HG02642 (cell line): ENCODE results near the gene RBKS.
"Not testable (repeated sequence)": the region's sequence is repeated elsewhere in the genome, so short reads cannot be mapped to it uniquely, and the experiment has no call there.

ENCODE experiments used
- ATAC-seq: cut with Tn5 transposase; IDR thresholded peaks from one replicate; pipeline ENCODE4 v1.9.1; 2021; ENCODE audit warnings: mild to moderate bottlenecking; ENCODE audit not compliant: unreplicated experiment, poor library complexity

The RBKS gene

DNA sequence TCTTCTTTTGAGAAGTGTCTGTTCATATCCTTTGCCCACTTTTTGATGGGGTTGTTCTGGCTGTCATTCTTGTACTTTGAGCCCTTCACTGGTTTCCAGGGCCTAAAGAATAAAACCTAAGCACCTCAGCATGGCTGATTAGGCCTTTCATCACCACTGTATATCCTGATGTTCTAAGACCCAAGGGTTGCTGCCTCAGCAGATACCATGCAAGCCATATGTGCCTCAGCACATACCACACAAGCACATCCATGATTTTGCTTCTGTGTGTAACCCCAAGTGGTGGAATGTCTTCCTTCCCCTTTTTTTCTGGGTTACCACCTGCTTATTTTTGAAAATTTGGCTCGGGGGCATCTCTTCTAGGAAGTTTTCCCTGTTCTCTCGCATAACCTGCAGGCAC lies 11.4 kb downstream of the RBKS start:
- no peak for ATAC-seq

DNA sequence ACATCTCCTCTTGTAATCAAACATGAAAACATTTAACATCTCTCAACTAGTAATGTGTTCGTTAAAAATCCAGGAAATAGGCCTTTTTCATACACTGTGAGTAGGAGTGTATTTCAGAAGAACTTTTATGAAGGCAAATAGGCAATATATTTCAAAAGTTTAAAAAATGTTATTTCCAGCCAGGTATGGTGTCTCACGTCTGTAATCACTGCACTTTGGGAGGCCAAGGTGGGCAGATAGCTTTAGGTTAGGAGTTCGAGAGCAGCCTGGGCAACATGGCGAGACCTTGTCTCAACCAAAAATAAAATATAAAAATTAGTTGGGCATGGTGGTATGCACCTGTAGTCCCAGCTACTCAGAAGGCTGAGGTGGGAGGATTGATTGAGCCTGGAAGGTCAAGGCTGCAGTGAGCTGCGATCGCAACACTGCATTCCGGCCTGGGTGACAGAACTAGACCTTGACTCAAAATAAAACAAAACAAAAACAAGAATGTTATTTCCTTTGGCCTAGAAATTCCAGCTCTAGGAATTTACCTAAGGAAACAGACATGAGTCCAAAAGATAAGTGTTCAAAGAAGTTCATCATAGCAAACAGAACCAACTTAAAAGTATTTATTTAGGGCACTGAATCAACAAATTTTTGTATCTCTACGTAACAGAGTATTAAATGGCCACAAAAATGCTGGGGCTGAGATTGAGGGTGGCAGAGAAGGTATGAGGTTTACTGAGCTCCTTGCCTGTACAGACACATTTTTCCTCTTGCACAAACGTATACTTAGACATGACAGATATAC lies 14.9 kb downstream of the RBKS start:
- ATAC-seq, result no peak

DNA sequence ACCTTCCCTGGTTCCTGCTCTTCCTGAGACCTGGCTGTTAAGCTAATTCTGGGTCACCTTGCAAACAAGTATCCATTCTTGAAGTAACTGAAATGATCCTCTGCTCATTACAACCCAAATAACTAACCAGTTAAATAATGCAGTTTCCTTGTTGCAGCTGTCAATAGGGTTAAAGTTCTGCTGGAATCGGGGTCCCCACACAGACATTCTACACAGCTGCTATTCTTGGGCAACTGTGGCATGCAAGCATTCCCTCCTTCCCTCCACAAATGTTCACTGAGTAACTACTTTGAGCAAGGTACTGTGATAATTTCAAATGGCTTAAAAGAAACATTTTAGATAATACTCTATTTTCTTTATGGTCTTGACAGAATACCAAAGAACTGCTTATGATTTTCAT lies 17.1 kb downstream of the RBKS start:
- ATAC-seq, result no peak

DNA sequence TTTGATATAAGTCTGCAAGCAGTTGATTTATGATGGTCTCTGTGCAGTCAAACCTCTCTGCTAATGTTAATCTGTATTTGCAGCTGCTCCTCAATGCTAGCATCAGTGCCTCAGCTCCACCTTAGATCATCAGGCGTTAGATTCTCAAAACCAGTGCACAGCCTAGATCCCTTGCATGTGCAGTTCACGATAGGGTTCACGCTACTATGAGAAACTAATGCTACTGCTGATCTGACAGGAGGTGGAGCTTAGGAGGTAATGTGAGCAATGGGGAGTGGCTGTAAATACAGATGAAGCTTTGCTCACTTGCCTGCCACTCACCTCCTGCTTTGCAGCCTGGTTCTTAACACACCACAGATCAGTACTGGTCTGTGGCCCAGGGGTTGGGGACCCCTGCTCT lies 18.4 kb downstream of the RBKS start:
- ATAC-seq, result no peak

DNA sequence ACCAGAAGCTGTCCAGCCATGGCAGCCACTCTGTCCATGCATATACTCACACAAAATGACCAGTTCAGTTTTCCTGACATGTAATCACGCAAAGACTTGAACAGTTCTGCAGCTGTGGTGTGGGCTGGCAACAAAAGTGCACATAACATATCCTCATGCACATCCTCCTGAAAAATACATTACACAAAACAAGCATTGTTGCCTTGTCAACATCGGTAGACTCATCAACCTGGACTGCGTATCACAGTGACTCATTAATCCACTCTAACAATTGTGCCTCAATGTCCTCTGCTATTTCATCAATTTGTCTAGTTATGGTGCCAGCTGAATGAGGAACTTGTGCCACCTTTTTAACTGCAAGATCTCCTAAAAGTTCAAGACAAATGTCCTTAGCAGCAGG lies 19.5 kb downstream of the RBKS start:
- ATAC-seq, result no peak

DNA sequence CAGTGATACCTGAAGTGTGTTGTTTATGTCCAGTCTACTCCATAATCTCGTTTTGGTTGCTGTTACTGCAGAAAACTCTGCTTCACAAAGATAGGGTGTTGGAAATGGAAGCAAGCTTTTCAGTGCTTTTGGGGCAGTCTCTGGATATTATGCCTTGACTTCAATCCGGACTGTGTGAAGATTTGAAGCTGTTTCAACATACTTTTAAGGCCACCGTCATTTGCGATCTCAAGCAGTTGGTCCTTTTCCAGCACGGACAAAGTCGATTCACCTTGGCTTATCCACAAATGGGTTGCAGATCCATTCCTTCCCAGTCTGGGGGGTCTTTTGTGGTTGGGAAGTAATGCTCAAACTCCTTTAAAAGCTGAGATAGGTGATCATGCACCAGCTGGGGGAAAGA lies 20.4 kb downstream of the RBKS start:
- ATAC-seq, result no peak

DNA sequence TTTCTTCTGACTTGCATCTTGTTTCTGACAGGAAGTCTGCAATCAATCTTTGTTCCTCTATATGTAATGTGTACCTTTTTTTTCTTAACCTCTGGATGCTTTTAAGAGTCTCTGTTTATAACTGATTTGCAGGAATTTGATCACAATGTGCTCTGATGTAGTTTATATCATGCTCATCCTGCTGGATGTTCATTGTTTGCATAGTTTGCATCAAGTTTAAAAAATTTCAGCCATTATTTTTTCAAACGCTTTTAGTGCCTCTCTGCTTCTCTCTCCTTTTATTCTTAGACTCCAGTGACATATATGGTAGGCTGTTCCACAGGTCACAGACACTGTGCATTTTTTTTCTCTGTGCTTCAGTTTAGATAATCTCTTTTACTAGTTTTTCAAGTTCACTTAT lies 23.9 kb downstream of the RBKS start:
- ATAC-seq, result no peak

DNA sequence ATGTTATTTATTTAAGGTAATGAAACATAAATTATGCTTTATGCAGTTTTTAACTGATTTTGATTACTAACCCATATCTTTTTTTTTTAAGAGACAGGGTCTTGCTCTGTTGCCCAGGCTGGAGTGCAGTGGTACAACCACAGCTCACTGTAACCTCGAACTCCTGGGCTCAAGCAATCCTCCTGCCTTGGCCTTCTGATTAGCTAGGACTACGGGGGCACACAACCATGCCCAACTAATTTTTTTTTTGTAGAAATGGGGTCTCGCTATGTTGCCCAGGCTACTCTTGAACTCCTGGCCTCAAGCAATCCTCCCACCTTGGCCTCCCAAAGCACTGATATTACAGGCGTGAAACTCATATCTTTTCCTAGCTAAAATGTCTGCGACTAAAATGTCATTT lies 26.2 kb downstream of the RBKS start:
- not testable (repeated sequence) for ATAC-seq

DNA sequence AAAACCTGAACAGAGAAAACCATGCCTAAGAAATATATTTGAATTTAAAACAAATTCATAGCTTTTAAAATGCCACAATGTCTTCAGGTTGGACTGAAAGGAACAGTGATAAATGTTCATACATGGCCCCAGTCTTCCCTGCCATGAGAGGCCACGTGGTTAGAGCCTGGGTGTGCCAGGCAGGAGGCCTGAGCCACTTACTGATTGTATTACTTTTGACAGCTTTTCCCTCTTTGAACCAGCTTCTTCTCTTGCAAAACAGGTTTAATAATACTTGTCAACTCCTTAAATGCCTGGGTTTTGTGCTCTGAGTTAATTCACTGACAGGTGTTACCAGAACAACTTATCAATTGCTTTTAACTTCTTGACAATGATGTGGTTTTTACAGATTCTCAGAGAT lies 27.0 kb downstream of the RBKS start:
- ATAC-seq, result no peak

DNA sequence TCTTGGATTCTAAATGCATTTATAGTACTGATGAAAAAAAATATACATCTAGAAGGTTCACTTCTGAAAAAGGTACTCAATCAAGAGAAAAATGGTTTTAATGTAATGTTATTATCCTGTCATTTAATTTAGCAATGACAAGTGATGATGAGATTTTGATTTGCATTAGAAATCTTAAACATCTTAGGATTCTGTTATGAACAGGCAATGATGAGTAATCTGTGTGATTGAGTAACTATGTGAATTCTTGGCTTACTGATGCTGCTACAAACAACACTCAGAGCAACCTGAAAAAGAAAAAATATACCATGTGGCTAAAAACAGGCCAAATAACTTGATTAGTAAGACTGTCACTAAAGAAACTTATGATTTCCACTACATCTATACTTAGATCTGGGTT lies 30.1 kb downstream of the RBKS start:
- no peak for ATAC-seq

DNA sequence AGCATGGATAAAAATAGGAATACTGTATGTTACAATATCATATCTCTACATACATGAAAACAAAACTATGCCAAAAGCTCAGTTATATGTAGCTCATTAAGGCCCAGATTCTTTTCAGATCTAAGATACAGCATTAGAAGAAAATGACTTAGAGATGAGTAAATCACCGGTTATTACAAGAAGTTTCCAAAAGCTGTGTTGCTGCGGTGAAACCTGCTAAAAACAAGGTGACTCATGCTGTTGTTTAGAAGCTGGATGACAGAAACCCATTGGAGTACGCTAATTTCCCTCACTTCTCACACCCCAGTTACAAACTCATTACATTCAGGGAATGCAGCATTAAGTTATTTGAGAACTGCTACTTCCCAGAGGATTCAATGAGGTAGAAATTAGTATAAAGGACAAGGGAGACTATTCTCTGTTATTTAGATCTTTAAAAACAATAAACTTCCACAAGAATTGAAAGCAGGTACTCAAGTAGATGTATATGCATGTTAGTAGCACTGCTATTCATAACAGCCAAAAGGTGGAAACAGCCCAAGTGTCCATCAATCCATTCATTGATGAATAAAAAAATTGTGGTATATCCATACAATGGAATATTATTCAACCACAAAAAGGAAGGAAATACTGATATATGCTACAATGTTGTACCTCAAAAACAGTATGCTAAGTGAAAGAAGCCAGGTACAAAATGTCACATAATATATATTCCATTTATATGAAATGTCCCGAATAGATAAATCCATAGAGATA lies 32.6 kb downstream of the RBKS start:
- no peak for ATAC-seq

DNA sequence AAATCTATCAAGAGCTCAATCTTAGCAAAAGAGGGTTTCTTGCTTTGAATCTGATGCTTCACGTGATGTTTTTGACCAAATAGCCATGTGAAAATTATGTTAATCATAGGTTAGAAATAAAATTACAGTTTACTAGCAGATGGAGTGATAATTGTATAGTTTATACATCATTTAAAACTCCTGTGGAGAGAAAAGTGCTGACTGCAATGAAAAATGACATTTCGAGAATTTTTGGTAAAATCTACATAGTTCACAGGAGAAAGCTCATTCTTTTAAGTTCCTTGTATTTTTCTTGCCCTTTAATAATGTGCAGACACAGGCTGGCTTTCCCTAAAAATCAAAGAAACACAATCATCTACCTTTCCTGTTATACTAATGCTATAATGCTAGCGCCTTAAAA lies 33.2 kb downstream of the RBKS start:
- no peak for ATAC-seq

DNA sequence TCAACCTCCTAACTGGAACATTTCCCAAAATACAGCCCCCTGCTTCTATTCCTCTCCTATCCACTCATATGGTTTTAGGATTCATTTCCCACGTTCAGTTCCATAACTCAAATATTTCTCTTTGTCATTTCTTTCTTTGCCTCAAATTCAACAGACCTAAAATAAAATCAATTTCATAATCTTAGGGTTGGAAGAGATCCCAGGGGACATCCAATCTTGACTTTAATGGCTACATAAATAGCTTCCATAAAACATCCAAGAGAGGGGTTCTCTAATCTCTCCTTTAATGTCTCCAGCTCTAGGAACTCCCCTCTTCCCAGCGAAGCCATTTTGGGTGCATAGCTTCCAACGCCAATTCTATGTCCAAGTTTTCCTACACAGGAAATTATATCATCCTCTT lies 33.8 kb downstream of the RBKS start:
- no peak for ATAC-seq

DNA sequence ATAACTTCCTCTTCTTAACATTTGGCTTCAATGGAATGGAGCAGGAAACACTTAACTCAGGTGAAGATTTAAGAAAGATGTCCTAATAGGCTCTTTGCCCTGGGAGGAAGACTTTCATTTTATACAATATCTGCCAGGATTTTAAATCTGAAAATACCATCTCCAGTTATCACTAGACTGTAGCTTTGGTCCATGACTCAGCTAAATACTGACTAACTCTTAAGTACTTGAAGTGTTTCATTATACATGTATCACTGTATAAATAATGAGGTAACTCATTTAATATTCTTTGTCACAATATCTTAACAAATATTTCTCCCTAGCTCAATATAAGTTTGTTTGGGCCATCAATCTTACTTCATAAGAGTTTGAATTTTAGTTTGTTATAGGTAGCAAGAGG lies 34.7 kb downstream of the RBKS start:
- ATAC-seq, result no peak

DNA sequence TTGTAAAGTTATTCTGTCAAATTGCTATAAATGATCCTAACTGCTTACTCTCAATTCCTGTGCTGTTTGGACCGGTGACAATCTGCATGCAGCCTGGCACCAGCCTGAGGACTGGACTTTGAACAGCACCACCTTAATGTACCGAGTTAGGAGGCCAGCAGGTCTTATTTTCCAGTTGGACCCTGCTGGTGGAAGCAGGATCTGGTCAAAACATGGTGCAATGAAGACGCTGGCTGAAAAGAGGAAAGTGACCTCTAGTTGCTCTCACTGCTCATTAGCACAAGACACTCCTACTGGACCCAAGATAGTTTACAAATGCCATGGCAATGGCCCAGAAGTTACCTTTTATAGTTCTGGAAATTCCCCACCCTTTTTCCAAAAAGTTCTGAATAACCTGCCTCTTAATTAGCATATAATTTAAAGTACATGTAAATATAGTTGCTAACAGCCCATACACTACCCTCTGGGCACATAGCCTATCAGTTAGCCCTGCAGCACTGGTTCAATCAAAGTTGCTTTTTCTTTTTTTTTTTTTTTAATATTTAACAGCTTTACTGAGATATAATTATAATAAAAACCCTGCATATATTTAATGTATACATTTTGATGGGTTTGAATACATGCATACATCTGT lies 35.8 kb downstream of the RBKS start:
- ATAC-seq, result no peak

DNA sequence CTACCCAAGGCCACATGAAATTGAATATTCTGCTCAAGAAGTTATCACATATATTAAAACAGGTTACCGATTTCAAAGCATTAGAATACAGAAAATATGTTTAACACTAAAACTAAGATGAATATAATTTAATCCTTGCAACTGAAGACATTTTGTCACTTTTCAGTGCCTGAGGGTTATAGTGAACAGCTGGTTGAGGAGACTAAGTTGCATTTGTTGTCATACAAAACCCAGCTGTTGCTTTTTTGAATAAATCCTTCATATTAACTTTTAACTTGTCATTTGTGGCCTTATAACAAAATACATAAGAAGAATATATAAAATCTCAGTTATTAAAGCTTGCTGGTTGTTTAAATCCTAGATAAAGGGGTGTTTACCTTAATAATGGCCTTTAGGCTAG lies 37.5 kb downstream of the RBKS start:
- no peak for ATAC-seq

DNA sequence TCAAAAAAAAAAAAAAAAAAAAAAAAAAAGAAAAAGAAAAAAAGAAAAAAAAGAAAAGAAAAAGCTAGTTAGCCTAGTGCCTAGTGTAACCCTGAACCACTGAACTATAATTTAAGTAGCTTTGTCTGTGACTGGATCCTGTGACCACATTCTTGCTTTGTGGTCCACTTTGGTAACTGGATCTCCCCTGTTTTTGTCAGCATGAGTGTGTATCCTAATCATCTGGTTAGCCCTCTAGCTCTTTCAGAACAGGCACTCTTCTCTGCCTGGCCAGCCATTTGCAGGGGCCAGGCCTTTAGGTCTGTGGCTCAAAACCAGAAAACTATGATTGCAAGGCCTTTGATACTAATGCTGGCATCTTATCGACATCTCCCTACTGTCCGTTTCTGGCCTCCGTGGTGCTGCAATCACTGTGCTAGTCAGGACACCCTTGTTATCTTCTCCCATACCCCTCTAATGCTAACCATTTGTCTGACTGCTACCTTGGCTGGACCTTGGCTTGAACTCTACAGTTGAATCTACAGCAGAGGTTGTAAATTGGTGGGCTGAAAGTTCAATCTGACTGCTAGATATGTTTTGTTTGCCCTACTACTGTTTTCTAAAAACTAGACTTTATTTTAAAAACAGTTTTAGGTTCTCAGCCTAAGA lies 40.5 kb downstream of the RBKS start:
- no peak for ATAC-seq

DNA sequence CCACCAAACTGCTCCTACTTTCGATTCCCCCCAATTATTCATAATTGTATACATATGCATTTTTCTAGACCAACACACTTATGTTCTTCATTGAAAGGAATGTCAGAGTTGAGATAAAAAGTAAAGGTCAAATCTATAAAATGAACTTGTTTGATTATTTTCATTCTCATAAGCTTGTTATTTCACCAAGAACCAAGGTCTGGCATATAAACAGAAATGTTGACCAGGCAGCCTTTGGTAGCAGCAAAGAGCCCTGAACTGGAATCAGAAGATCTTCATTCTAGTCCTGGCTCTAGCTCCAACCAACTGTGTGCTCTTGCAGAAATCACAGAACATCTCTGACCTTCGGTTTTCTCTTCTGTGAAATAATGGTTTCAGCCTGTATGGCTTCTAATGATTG lies 42.9 kb downstream of the RBKS start:
- no peak for ATAC-seq

DNA sequence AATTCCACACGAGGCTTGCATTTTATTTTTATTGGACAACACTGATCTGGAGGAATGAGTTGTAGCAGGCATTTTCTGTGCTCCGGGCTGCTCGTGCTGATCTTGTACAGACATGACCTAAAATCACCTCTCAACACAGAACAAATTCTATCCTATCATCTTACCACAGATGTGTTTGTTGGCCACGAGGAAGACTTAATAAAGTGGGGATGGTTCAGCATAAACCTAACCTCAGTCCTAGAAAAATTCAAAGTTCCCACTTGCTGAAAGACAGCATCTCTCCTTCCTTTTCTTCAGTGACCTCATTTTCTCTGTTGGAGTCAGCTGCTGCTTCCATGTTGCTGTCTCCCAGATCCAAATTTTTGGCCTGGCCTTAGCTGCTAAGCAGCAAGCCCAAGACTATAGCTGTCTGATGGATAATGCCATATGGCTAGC lies 45.3 kb downstream of the RBKS start:
- no peak for ATAC-seq

DNA sequence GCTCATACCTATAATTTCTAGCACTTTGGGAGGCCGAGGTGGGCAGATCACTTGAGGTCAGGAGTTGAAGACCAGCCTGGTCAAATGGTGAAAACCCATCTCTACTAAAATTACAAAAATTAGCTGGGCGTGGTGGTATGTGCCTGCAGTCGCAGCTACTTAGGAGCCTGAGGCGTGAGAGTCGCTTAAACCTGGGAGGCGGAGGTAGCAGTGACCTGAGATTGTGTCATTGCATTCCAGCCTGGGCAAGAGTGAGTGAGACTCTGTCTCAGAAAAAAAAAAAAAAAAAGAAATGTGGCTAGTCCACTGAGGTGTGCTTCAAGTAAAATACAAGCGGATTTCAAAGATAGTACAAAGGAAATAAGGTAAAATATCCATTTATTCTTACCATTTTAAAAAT lies 46.2 kb downstream of the RBKS start:
- no peak for ATAC-seq

DNA sequence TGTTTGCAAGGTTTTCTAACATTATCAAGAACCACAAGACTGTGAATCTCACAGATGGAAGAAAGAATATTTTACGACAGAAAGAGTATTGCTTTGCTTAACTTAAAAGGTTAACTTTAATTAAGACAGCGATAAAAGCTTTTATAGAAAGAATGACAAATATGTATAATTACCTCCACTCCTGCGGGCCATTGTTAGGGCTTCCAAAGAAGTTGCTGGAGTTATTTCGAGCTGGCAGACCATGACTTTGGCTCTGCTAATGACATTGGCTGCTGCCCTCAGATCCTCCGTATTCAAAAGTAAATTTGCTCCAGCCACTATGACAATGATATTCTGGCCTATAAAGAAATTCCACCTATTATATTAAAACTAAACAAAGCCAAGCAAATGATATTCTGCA lies 47.3 kb downstream of the RBKS start:
- ATAC-seq, result no peak
